ENCODE data around the gene LHX1. TPM values are rescaled to one million over a fixed set of nuclear protein-coding genes. Genes with fewer than 3 reads are reported as not detected.

The LHX1 gene
- polyA plus RNA-seq, 3 donors: not detected

- 3% methylated on average over 75 of the region's 79 CpGs for WGBS (ENCODE audit: insufficient coverage)
- H3K4me2 ChIP-seq (replicated peaks; ENCODE audit: extremely low read depth, low read length, poor library complexity, severe bottlenecking): peak overlapping the region; percentile 37
- no peaks in the 10 kb centered on the region for H3K79me2 ChIP-seq (ENCODE audit: insufficient read depth, low read length)
- intact Hi-C loops (cut with micrococcal nuclease): loop anchor here in 1 of 2 donors (10.0 kb wide), 1 partner anchor 1440 kb away; no protein-coding TSS in a partner anchor
- Mint-ChIP-seq H3K4me3 (peak overlapping the region in 1 of 2 donors; percentile 89), H3K36me3 (peaks cover 35 to 38% of the 10 kb centered on the region in 2 donors), H3K27me3 (ENCODE audit: low read depth in 3 of 3) (peaks cover 93 to 100% (median 98%) of the 10 kb centered on the region in 3 donors), H3K27ac (no peak overlapping the region), H3K4me1 (peaks cover 77% of the 10 kb centered on the region), H3K9me3 (peaks cover 0 to 71% (median 65%) of the 10 kb centered on the region in 7 donors)
- H3K4me3 ChIP-seq (replicated peaks in 1 of 3; ENCODE audit: low read depth in 2 of 3, low read length in 3 of 3): peak overlapping the region in 1 of 3 experiments; percentile 29
- H3K27ac ChIP-seq (ENCODE audit: low read depth in 1 of 2, low read length in 2 of 2): no peak overlapping the region
- H3K9ac ChIP-seq (ENCODE audit: insufficient read depth, low read length, poor library complexity, severe bottlenecking): no peak overlapping the region
- H4K20me1 ChIP-seq (ENCODE audit: insufficient read depth, low read length): no peaks in the 10 kb centered on the region
- H3K4me1 ChIP-seq (ENCODE audit: control insufficient read depth in 1 of 2, insufficient read depth in 2 of 2, low read length in 2 of 2): peaks cover 62 to 71% of the 10 kb centered on the region in 2 donors
- no peak for TF ChIP-seq CTCF (IDR thresholded peaks at IDR 0.05)
- H2AFZ ChIP-seq (ENCODE audit: insufficient read depth, low read depth, low read length, poor library complexity, severe bottlenecking): no peak overlapping the region
- H3K27me3 ChIP-seq (ENCODE audit: control insufficient read depth in 2 of 2, insufficient read depth in 2 of 2, low read length in 2 of 2): peaks cover 92 to 99% of the 10 kb centered on the region in 2 donors
- DNase-seq: no peak
- H3K36me3 ChIP-seq (replicated peaks in 1 of 2; ENCODE audit: control insufficient read depth in 1 of 2, insufficient read depth in 2 of 2, low read length in 2 of 2): no peaks in the 10 kb centered on the region
- peaks cover 6 to 82% of the 10 kb centered on the region in 2 donors for H3K9me3 ChIP-seq (replicated peaks in 1 of 2; ENCODE audit: control insufficient read depth in 1 of 2, insufficient read depth in 1 of 2, low read length in 2 of 2)
Measured at GRCh38 chr17:36934692-36935630, 2.3 kb upstream of the LHX1 start.

- Histone ChIP-seq H3K9me3 (replicated peaks in 1 of 2; ENCODE audit: control insufficient read depth in 1 of 2, insufficient read depth in 1 of 2, low read length in 2 of 2) (peaks cover 6 to 86% of the 10 kb centered on the region in 2 donors), H4K20me1 (ENCODE audit: insufficient read depth, low read length) (no peaks in the 10 kb centered on the region), H3K36me3 (replicated peaks in 1 of 2; ENCODE audit: control insufficient read depth in 1 of 2, insufficient read depth in 2 of 2, low read length in 2 of 2) (no peaks in the 10 kb centered on the region), H3K27ac (ENCODE audit: low read depth in 1 of 2, low read length in 2 of 2) (no peak overlapping the region), H3K27me3 (ENCODE audit: control insufficient read depth in 2 of 2, insufficient read depth in 2 of 2, low read length in 2 of 2) (peaks cover 91 to 98% of the 10 kb centered on the region in 2 donors), H3K79me2 (ENCODE audit: insufficient read depth, low read length) (no peaks in the 10 kb centered on the region), H3K4me3 (replicated peaks in 1 of 3; ENCODE audit: low read depth in 2 of 3, low read length in 3 of 3) (peak overlapping the region in 1 of 3 experiments; percentile 65), H3K4me2 (replicated peaks; ENCODE audit: extremely low read depth, low read length, poor library complexity, severe bottlenecking) (peak overlapping the region; percentile 70), H2AFZ (ENCODE audit: insufficient read depth, low read depth, low read length, poor library complexity, severe bottlenecking) (peak overlapping the region; percentile 40), H3K9ac (ENCODE audit: insufficient read depth, low read length, poor library complexity, severe bottlenecking) (no peak overlapping the region), H3K4me1 (ENCODE audit: control insufficient read depth in 1 of 2, insufficient read depth in 2 of 2, low read length in 2 of 2) (peaks cover 62 to 71% of the 10 kb centered on the region in 2 donors)
- 4% methylated on average over 32 of the region's 49 CpGs for WGBS (ENCODE audit: insufficient coverage)
- Mint-ChIP-seq H3K4me1 (peaks cover 77% of the 10 kb centered on the region), H3K36me3 (peaks cover 36 to 37% of the 10 kb centered on the region in 2 donors), H3K9me3 (peaks cover 0 to 68% (median 63%) of the 10 kb centered on the region in 7 donors), H3K27ac (no peak overlapping the region), H3K27me3 (ENCODE audit: low read depth in 3 of 3) (peaks cover 93 to 100% (median 98%) of the 10 kb centered on the region in 3 donors), H3K4me3 (peak overlapping the region; percentile 63 to 89)
- TF ChIP-seq CTCF (IDR thresholded peaks at IDR 0.05): no peak
- DNase-seq: no peak
- intact Hi-C loops (cut with micrococcal nuclease): loop anchor here in 1 of 2 donors (10.0 kb wide), 1 partner anchor 1441 kb away; no protein-coding TSS in a partner anchor
Measured at GRCh38 chr17:36935671-36936454, 1.4 kb upstream of the LHX1 start.
